NB4 (cell line): Measurements from ENCODE around the gene C10orf62.

Experiments used
- DNase-seq: peaks from one replicate; pipeline ENCODE4 v3.0.0; 2010; ENCODE audit warnings: low read depth
- H3K4me3 ChIP-seq: one replicate; pipeline ENCODE4 v1.5.1; 2011; ENCODE audit warnings: mild to moderate bottlenecking, low read depth, low read length, moderate library complexity
- MYC ChIP-seq: IDR thresholded peaks from 2 replicates; pipeline ENCODE4 v1.6.1; 2011; ENCODE audit warnings: low read depth, low read length
- POLR2A ChIP-seq: IDR thresholded peaks from 2 replicates; pipeline ENCODE4 v1.6.1; 2011; ENCODE audit warnings: mild to moderate bottlenecking; ENCODE audit not compliant: insufficient read length; ENCODE audit errors: extremely low read depth
- TF ChIP-seq, protein P1 (sequence below): IDR thresholded peaks from 2 replicates; pipeline ENCODE4 v1.6.1; 2011; ENCODE audit warnings: low read depth, low read length
- TF ChIP-seq, protein P2 (sequence below): IDR thresholded peaks from one replicate; pipeline ENCODE4 v1.5.1; 2012; ENCODE audit warnings: low read depth, low read length

C10orf62 gene

DNA sequence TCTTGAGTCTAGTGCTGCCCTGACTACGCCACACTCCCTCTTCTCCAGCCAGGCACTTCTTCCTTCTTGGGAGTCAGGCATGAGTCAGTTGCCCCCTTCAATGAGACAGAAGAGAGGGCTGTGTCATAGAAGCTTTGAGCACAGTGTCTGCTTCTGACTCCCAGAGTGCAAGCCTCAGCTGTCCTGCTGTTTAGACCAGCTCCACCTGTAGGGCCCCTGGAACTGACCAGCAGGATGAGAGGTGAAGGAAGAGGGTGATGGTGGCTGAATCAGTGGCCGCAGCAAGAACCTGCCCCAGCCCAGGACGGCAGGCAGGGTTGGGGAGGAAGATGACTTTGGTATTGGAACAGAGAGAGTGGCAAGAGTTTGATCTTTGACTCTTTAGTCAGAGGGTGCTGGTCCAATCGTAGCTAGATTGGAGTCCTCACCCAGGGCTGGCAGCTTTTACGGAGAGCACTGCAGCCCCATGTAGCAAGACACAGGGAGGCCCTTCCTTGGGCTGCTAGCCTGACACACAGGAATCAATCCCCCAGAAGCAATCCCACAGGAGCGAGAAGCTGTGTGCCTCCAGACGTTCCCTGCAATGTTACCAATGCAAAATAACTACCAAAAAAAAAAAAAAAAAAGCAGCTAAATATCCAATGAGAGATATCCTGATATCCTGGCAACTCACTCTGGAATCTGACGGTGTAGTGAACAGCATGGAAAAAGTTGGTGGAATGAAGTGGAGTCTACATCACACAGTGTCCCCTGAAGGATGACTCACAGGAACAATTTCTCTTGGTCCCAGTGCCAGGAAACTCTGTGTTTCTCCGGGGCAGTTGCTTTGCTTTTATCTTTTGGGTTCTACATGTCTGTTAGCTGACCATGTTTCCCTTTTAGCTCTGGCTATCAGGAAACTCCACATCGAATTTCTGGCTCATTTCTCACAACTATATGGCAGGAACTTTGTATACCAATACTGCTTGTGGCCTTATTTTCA, 6.9 kb downstream of the C10orf62 start:
- TF ChIP-seq, protein P1, sequence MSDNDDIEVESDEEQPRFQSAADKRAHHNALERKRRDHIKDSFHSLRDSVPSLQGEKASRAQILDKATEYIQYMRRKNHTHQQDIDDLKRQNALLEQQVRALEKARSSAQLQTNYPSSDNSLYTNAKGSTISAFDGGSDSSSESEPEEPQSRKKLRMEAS = no peak
- no peak for TF ChIP-seq MYC
- TF ChIP-seq POLR2A = no peak
- TF ChIP-seq, protein P2, sequence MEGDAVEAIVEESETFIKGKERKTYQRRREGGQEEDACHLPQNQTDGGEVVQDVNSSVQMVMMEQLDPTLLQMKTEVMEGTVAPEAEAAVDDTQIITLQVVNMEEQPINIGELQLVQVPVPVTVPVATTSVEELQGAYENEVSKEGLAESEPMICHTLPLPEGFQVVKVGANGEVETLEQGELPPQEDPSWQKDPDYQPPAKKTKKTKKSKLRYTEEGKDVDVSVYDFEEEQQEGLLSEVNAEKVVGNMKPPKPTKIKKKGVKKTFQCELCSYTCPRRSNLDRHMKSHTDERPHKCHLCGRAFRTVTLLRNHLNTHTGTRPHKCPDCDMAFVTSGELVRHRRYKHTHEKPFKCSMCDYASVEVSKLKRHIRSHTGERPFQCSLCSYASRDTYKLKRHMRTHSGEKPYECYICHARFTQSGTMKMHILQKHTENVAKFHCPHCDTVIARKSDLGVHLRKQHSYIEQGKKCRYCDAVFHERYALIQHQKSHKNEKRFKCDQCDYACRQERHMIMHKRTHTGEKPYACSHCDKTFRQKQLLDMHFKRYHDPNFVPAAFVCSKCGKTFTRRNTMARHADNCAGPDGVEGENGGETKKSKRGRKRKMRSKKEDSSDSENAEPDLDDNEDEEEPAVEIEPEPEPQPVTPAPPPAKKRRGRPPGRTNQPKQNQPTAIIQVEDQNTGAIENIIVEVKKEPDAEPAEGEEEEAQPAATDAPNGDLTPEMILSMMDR = no peak
- no peak overlapping the region for H3K4me3 ChIP-seq
- no peak for DNase-seq

DNA sequence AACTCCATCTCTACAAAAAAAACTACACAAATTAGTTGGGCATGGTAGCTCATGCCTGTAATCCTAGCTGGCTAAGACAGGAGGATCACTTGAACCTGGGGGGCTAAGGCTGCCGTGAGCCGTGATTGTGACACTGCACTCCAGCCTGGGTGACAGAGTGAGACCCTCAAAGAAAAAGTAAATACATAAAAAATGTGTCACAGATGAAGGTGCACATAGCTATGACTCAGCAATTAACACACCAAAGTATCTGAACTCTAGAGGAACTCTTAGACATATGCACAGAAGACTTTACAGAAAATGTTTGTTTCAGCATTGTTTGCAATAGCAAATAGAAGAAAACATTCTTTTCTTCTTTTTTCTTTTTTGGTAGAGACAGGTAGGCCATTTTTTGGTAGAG, 8.3 kb downstream of the C10orf62 start:
- TF ChIP-seq POLR2A = no peak
- TF ChIP-seq, protein P1 = no peak
- TF ChIP-seq, protein P2 = no peak
- TF ChIP-seq MYC = no peak
- no peak for DNase-seq
- H3K4me3 ChIP-seq = no peak overlapping the region

- H3K4me3 ChIP-seq = no peak overlapping the region
- TF ChIP-seq, protein P1 = no peak
- no peak for TF ChIP-seq MYC
- DNase-seq = no peak
Observed at GRCh38 chr10:97598407-97599271, 9.1 kb downstream of the C10orf62 start.

GRCh38 chr10:97599272-97599619, 9.7 kb downstream of the C10orf62 start:
- no peak for DNase-seq
- TF ChIP-seq, protein P2 = no peak
- TF ChIP-seq, protein P1 = no peak
- TF ChIP-seq MYC = no peak
- TF ChIP-seq POLR2A = no peak
- no peak overlapping the region for H3K4me3 ChIP-seq

GRCh38 chr10:97600616-97601015, 11.1 kb downstream of the C10orf62 start:
- no peak overlapping the region for H3K4me3 ChIP-seq
- DNase-seq = no peak
- TF ChIP-seq MYC (no peak), POLR2A (no peak)
- TF ChIP-seq, protein P1 = no peak
- TF ChIP-seq, protein P2 = no peak
